Osteoblast (primary cell): Measurements from ENCODE around the gene RCHY1. TPM values are rescaled to one million over a fixed set of nuclear protein-coding genes. Genes with fewer than 3 reads are reported as not detected.

Source experiments
- DNase-seq: peaks from one replicate; pipeline ENCODE4 v3.0.0; 2011; ENCODE audit warnings: low spot score, mixed read lengths; ENCODE audit not compliant: insufficient read length; ENCODE audit errors: missing footprints
- H2AFZ ChIP-seq: 2 replicates; pipeline ENCODE4 v1.6.0; 2011; ENCODE audit warnings: mild to moderate bottlenecking, low read length
- H3K27ac ChIP-seq: 2 replicates; pipeline ENCODE4 v1.5.1; 2011; ENCODE audit warnings: mild to moderate bottlenecking, low read depth, low read length, moderate library complexity
- H3K27me3 ChIP-seq: 2 replicates; pipeline ENCODE4 v1.6.0; 2012; ENCODE audit warnings: mild to moderate bottlenecking, control low read depth, inconsistent platforms, low read length, moderate library complexity; ENCODE audit not compliant: insufficient read depth
- H3K36me3 ChIP-seq: 2 replicates; pipeline ENCODE4 v1.5.1; 2011; ENCODE audit warnings: mild to moderate bottlenecking, low read length, control low read depth, moderate library complexity; ENCODE audit not compliant: insufficient read depth
- H3K4me1 ChIP-seq: 2 replicates; pipeline ENCODE4 v1.5.1; 2011; ENCODE audit warnings: mild to moderate bottlenecking, low read length, control low read depth, moderate library complexity; ENCODE audit not compliant: insufficient read depth
- H3K4me2 ChIP-seq: 2 replicates; pipeline ENCODE4 v1.6.0; 2011; ENCODE audit warnings: mild to moderate bottlenecking, low read length; ENCODE audit not compliant: insufficient read depth
- H3K4me3 ChIP-seq: fragments of 200-600 bp; sonication (generic); 3 replicates; pipeline ENCODE4 v1.5.1; 2012; ENCODE audit warnings: mild to moderate bottlenecking, low read length, inconsistent platforms; ENCODE audit not compliant: insufficient read depth
- H3K79me2 ChIP-seq: 2 replicates; pipeline ENCODE4 v1.6.0; 2012; ENCODE audit warnings: mild to moderate bottlenecking, low read length, control low read depth, inconsistent platforms; ENCODE audit not compliant: insufficient read depth
- H3K9me3 ChIP-seq: 2 replicates; pipeline ENCODE4 v1.5.1; 2011; ENCODE audit warnings: low read depth, low read length, control low read depth
- H4K20me1 ChIP-seq: 2 replicates; pipeline ENCODE4 v1.6.0; 2012; ENCODE audit warnings: mild to moderate bottlenecking, low read length, control low read depth; ENCODE audit not compliant: insufficient read depth
- total RNA-seq: library from RNA; depleted of rRNA; stranded (reverse); fragments of >200 nt; gene quantifications from 2 replicates; pipeline ENCODE4 v1.2.3, GENCODE V29; 2012
- TF ChIP-seq, protein P1 (sequence below): IDR thresholded peaks from 2 replicates; pipeline ENCODE4 v1.5.1; 2011; ENCODE audit warnings: mild to moderate bottlenecking, low read depth, low read length, moderate library complexity; ENCODE audit errors: extremely low read depth

RCHY1 gene
- total RNA-seq, 1 donor, result 27.9 TPM

DNA sequence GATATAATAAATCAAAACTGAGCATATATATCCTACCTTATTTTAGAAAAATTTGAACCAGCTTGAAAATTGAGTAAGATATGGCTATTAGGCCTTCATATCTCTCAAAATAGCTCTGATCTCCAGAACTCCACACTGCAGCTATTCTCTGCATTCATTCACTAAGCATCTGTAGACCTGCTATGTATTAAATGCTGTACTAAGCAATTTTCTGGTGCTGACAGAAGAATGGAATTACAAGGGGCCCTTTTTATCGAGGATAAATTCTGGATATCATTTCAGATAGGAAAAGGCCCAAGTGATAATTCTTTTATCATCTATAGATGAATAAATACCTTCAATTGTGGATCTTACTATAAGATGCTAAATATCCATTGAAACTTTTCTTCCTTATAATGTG is 1.9 kb upstream of the RCHY1 start:
- H3K4me3 ChIP-seq, result no peak overlapping the region
- no peak overlapping the region for H3K4me2 ChIP-seq
- TF ChIP-seq, protein P1, sequence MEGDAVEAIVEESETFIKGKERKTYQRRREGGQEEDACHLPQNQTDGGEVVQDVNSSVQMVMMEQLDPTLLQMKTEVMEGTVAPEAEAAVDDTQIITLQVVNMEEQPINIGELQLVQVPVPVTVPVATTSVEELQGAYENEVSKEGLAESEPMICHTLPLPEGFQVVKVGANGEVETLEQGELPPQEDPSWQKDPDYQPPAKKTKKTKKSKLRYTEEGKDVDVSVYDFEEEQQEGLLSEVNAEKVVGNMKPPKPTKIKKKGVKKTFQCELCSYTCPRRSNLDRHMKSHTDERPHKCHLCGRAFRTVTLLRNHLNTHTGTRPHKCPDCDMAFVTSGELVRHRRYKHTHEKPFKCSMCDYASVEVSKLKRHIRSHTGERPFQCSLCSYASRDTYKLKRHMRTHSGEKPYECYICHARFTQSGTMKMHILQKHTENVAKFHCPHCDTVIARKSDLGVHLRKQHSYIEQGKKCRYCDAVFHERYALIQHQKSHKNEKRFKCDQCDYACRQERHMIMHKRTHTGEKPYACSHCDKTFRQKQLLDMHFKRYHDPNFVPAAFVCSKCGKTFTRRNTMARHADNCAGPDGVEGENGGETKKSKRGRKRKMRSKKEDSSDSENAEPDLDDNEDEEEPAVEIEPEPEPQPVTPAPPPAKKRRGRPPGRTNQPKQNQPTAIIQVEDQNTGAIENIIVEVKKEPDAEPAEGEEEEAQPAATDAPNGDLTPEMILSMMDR, result no peak
- peaks cover 49% of the 10 kb centered on the region for H3K79me2 ChIP-seq
- H2AFZ ChIP-seq, result no peak overlapping the region
- peak; percentile 43 for DNase-seq
- no peak overlapping the region for H3K27ac ChIP-seq
- H3K27me3 ChIP-seq, result no peaks in the 10 kb centered on the region
- peaks cover 33% of the 10 kb centered on the region for H3K4me1 ChIP-seq
- peaks cover 23% of the 10 kb centered on the region for H3K36me3 ChIP-seq
- no peaks in the 10 kb centered on the region for H3K9me3 ChIP-seq
- H4K20me1 ChIP-seq, result peaks cover 8% of the 10 kb centered on the region

DNA sequence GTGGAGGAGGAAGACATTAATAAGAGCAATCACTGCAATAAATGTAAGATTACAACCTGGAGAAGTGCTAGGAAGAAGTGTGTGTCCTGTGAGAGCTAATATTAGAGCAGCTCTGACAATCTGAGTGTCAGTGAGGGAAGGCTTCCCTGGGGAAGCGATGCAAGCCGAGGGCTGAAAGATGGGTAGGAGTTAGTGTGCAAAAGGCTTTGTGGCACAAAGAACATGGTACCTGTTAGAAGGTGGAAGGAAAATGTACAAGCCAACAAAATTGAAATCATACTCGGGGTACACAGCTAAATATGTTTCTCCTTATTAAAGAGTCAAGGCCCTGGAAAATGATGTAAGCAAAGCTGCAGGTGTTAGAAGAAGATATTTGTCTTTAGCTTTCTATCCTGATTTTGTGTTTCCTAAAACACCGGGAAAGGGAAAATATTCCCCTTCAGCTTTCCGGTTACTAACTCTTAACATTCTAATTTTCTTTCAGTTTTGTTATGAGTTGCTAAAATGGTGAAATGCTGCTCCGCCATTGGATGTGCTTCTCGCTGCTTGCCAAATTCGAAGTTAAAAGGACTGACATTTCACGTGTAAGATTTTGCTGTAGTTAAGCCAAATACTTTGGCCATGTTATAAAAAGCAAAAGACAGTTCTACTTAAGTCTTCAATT is 878 bp upstream of the RCHY1 start:
- peak; percentile 18 for DNase-seq
- H3K27ac ChIP-seq, result peak overlapping the region; percentile 96
- TF ChIP-seq, protein P1, result no peak
- peak overlapping the region; percentile 98 for H2AFZ ChIP-seq
- H3K36me3 ChIP-seq, result peaks cover 23% of the 10 kb centered on the region
- H4K20me1 ChIP-seq, result peaks cover 12% of the 10 kb centered on the region
- H3K79me2 ChIP-seq, result peaks cover 53% of the 10 kb centered on the region
- no peaks in the 10 kb centered on the region for H3K9me3 ChIP-seq
- H3K27me3 ChIP-seq, result no peaks in the 10 kb centered on the region
- peak overlapping the region; percentile 98 for H3K4me2 ChIP-seq
- peak overlapping the region; percentile 97 for H3K4me3 ChIP-seq
- H3K4me1 ChIP-seq, result peaks cover 36% of the 10 kb centered on the region

DNA sequence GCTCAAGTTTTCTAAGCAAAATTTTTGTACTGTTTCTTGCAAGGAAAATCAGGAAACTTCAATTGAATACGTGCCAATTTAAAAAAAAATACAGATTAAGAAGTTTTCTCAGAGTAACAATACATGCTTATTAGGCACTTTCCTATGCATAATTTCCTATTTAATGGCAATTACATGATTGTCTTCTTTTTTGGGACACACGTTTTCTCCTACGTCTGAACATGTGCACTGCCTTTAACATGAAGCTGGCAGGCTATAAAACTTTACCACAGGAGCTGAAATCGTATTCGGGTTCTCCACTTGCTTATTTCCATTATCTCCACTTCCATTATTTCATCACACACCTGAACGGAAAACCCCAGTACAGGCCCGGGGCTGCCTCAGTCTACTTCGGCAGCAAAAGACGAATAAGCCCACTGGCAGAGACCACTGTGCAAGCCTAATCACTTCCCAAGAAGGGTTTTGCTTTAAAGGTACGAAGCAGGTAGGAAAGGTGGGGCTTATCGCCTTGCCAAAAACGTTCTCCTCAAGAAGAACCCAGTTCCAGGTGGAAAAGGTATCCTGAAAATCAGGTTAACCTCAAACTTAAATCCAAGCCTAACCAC is 575 bp downstream of the RCHY1 start:
- no peaks in the 10 kb centered on the region for H3K27me3 ChIP-seq
- peaks cover 62% of the 10 kb centered on the region for H3K79me2 ChIP-seq
- peaks cover 13% of the 10 kb centered on the region for H4K20me1 ChIP-seq
- peaks cover 36% of the 10 kb centered on the region for H3K4me1 ChIP-seq
- H3K4me2 ChIP-seq, result peak overlapping the region; percentile 98
- H3K36me3 ChIP-seq, result peaks cover 18% of the 10 kb centered on the region
- TF ChIP-seq, protein P1, result no peak
- H3K27ac ChIP-seq, result peak overlapping the region; percentile 96
- peak overlapping the region; percentile 97 for H3K4me3 ChIP-seq
- peak overlapping the region; percentile 98 for H2AFZ ChIP-seq
- no peak for DNase-seq
- H3K9me3 ChIP-seq, result no peaks in the 10 kb centered on the region
